Panc1 (cell line): ENCODE data around the gene ING1. TPM values are rescaled to one million over a fixed set of nuclear protein-coding genes. Genes with fewer than 3 reads are reported as not detected.

ENCODE experiments used
- ATAC-seq: fragments of 200-7000 bp; cut with Tn5 transposase; 2 replicates; pipeline ENCODE4 v1.9.1; 2020; ENCODE audit warnings: mild to moderate bottlenecking, moderate library complexity
- BruUV-seq: library from RNA; stranded (reverse); fragments of 400-500 nt; replicated peaks from 2 replicates; lab custom pipeline; 2021; lab: Mats Ljungman, UMichigan
- CTCF ChIA-PET: fragments of 300-600 bp; sonication (Branson Sonifier 250); formaldehyde crosslinking; loops from one replicate; lab custom pipeline; 2022; ENCODE audit warnings: antibody characterized with exemption; lab: Charles Lee
- POLR2A ChIA-PET: fragments of 300-600 bp; sonication (Branson Sonifier 250); formaldehyde crosslinking; loops from one replicate; lab custom pipeline; 2022; ENCODE audit warnings: antibody characterized with exemption; lab: Charles Lee
- DNase-seq: peaks from one replicate; pipeline ENCODE4 v3.0.0-alpha.2; 2010; ENCODE audit warnings: low read depth, low spot score
- H3K27ac ChIP-seq: 2 replicates; pipeline ENCODE4 v1.5.1; 2011; ENCODE audit warnings: mild to moderate bottlenecking, low read length, inconsistent platforms
- H3K27me3 ChIP-seq: fragments of 200-500 bp; sonication (Bioruptor generic); 2 replicates; pipeline ENCODE4 v1.6.0; 2014; ENCODE audit warnings: low read length, inconsistent platforms; ENCODE audit not compliant: control insufficient read depth, insufficient read depth
- H3K36me3 ChIP-seq: fragments of 200-500 bp; sonication (Bioruptor generic); 2 replicates; pipeline ENCODE4 v1.5.1; 2014; ENCODE audit warnings: inconsistent platforms, mild to moderate bottlenecking, low read length, moderate library complexity; ENCODE audit not compliant: control insufficient read depth, insufficient read depth
- H3K4me1 ChIP-seq: 2 replicates; pipeline ENCODE4 v1.5.1; 2011; ENCODE audit warnings: inconsistent platforms, mild to moderate bottlenecking, low read length, moderate library complexity; ENCODE audit not compliant: control insufficient read depth, insufficient read depth
- H3K4me3 ChIP-seq, 2 experiments: 2 replicates each; pipeline ENCODE4 v1.5.1; 2011 to 2012; ENCODE audit warnings: low read depth in 2 of 2, low read length in 2 of 2, mild to moderate bottlenecking in 2 of 2, inconsistent platforms in 1 of 2, moderate library complexity in 1 of 2
- H3K9me3 ChIP-seq: fragments of 200-500 bp; sonication (Bioruptor generic); 2 replicates; pipeline ENCODE4 v1.5.1; 2014; ENCODE audit warnings: low read depth, mild to moderate bottlenecking, inconsistent platforms, low read length, moderate library complexity; ENCODE audit not compliant: control insufficient read depth, insufficient read depth
- CTCF ChIP-seq: fragments of 450-650 bp; IDR thresholded peaks from 2 replicates; pipeline ENCODE4 v1.5.1; 2017; ENCODE audit warnings: mild to moderate bottlenecking
- POLR2AphosphoS5 ChIP-seq: IDR thresholded peaks from 2 replicates; pipeline ENCODE4 v1.6.1; 2012; ENCODE audit warnings: mild to moderate bottlenecking, low read depth, low read length, moderate library complexity
- SIN3A ChIP-seq: IDR thresholded peaks from 2 replicates; pipeline ENCODE4 v1.6.1; 2012; ENCODE audit warnings: low read depth, mild to moderate bottlenecking, low read length, moderate library complexity, borderline replicate concordance; ENCODE audit not compliant: insufficient read depth
- TCF7L2 ChIP-seq: IDR thresholded peaks from 2 replicates; pipeline ENCODE4 v1.6.1; 2011; ENCODE audit warnings: mild to moderate bottlenecking, low read depth, low read length, inconsistent platforms
- in situ Hi-C: cut with HindIII; loops from 2 replicates; pipeline ENCODE4 v1.10.0; 2016; ENCODE audit warnings: low sequenced_read_pairs, low pct_unique_long_range_greater_than_20kb
- intact Hi-C: fragments of 100-400 bp; cut with micrococcal nuclease; formaldehyde crosslinking; loops from one replicate; pipeline ENCODE4 v1.10.0; 2022; ENCODE audit not compliant: unreplicated experiment
- total RNA-seq: library from RNA; stranded (reverse); gene quantifications from one replicate; pipeline ENCODE4 v1.2.1, GENCODE V29; 2021; ENCODE audit not compliant: unreplicated experiment
- TF ChIP-seq, protein P1 (sequence below), 2 experiments: IDR thresholded peaks; 2 replicates each; pipeline ENCODE4 v1.6.1; 2011 to 2012; ENCODE audit warnings: low read depth in 2 of 2, control low read depth in 1 of 2, low read length in 1 of 2, mild to moderate bottlenecking in 1 of 2, moderate library complexity in 1 of 2; ENCODE audit not compliant: insufficient read depth in 1 of 2

ING1 gene
- total RNA-seq, 1 experiment from 2014 or later, result 9.2 TPM

- intact Hi-C loops (loop anchor here (2.0 kb wide), 1 partner anchor 73 kb away; no protein-coding TSS in a partner anchor), in situ Hi-C loops (no loop called here)
- Histone ChIP-seq H3K4me1 (no peaks in the 10 kb centered on the region), H3K36me3 (no peaks in the 10 kb centered on the region), H3K27ac (no peak overlapping the region), H3K27me3 (no peaks in the 10 kb centered on the region), H3K4me3 (no peak overlapping the region), H3K9me3 (no peaks in the 10 kb centered on the region)
- TF ChIP-seq, protein P1, sequence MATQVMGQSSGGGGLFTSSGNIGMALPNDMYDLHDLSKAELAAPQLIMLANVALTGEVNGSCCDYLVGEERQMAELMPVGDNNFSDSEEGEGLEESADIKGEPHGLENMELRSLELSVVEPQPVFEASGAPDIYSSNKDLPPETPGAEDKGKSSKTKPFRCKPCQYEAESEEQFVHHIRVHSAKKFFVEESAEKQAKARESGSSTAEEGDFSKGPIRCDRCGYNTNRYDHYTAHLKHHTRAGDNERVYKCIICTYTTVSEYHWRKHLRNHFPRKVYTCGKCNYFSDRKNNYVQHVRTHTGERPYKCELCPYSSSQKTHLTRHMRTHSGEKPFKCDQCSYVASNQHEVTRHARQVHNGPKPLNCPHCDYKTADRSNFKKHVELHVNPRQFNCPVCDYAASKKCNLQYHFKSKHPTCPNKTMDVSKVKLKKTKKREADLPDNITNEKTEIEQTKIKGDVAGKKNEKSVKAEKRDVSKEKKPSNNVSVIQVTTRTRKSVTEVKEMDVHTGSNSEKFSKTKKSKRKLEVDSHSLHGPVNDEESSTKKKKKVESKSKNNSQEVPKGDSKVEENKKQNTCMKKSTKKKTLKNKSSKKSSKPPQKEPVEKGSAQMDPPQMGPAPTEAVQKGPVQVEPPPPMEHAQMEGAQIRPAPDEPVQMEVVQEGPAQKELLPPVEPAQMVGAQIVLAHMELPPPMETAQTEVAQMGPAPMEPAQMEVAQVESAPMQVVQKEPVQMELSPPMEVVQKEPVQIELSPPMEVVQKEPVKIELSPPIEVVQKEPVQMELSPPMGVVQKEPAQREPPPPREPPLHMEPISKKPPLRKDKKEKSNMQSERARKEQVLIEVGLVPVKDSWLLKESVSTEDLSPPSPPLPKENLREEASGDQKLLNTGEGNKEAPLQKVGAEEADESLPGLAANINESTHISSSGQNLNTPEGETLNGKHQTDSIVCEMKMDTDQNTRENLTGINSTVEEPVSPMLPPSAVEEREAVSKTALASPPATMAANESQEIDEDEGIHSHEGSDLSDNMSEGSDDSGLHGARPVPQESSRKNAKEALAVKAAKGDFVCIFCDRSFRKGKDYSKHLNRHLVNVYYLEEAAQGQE (IDR thresholded peaks at IDR 0.05; ENCODE audit: insufficient read depth in 1 of 2, low read depth in 2 of 2, low read length in 1 of 2), result no peak
- TF ChIP-seq CTCF, result no peak
- TF ChIP-seq POLR2AphosphoS5, result no peak
- TF ChIP-seq SIN3A, result no peak
- no peak for TF ChIP-seq TCF7L2
- DNase-seq, result no peak
- ATAC-seq, result no peak
- POLR2A ChIA-PET, result no interaction called here
- BruUV-seq, result no TSS peak
- CTCF ChIA-PET, result no interaction called here
Measured at GRCh38 chr13:110759710-110760109, 46.2 kb downstream of the ING1 start.

- DNase-seq (no peak), ATAC-seq (no peak)
- in situ Hi-C loops (no loop called here), intact Hi-C loops (loop anchor here (2.0 kb wide), 1 partner anchor 72 kb away; no protein-coding TSS in a partner anchor)
- Histone ChIP-seq H3K36me3 (no peaks in the 10 kb centered on the region), H3K9me3 (no peaks in the 10 kb centered on the region), H3K4me3 (no peak overlapping the region), H3K27ac (no peak overlapping the region), H3K4me1 (no peaks in the 10 kb centered on the region), H3K27me3 (no peaks in the 10 kb centered on the region)
- ChIA-PET POLR2A (no interaction called here), CTCF (no interaction called here)
- no TSS peak for BruUV-seq
- TF ChIP-seq, protein P1 (IDR thresholded peaks at IDR 0.05; ENCODE audit: insufficient read depth in 1 of 2, low read depth in 2 of 2, low read length in 1 of 2), result no peak
- TF ChIP-seq TCF7L2 (no peak), POLR2AphosphoS5 (no peak), CTCF (no peak), SIN3A (no peak)
Measured at GRCh38 chr13:110760611-110761010, 47.1 kb downstream of the ING1 start.
